Nephron progenitor cell (in vitro differentiated cells): ENCODE data around the gene PDE4D.
"Not testable (repeated sequence)": the region's sequence is repeated elsewhere in the genome, so short reads cannot be mapped to it uniquely, and the experiment has no call there.

Source experiments
- DNase-seq: peaks from one replicate; pipeline ENCODE4 v3.0.0; 2021
- H3K27ac Mint-ChIP-seq: 2 replicates; pipeline ENCODE4 v1.8.0; 2021; ENCODE audit warnings: mild to moderate bottlenecking, moderate library complexity, mixed read lengths
- H3K27me3 Mint-ChIP-seq: 2 replicates; pipeline ENCODE4 v1.8.0; 2021; ENCODE audit warnings: mild to moderate bottlenecking, low read depth, mixed read lengths; ENCODE audit not compliant: poor library complexity
- H3K36me3 Mint-ChIP-seq: 2 replicates; pipeline ENCODE4 v1.8.0; 2021; ENCODE audit warnings: low read depth, mixed read lengths
- H3K4me1 Mint-ChIP-seq: 2 replicates; pipeline ENCODE4 v1.8.0; 2021; ENCODE audit warnings: mixed read lengths
- H3K4me3 Mint-ChIP-seq: 2 replicates; pipeline ENCODE4 v1.8.0; 2021; ENCODE audit warnings: mild to moderate bottlenecking, moderate library complexity, mixed read lengths
- H3K9me3 Mint-ChIP-seq: 2 replicates; pipeline ENCODE4 v1.8.0; 2021; ENCODE audit warnings: mild to moderate bottlenecking, moderate library complexity, mixed read lengths
- TF ChIP-seq, protein P1 (sequence below): fragments of 200-600 bp; sonication (generic); IDR thresholded peaks from 2 replicates; pipeline ENCODE4 v1.5.0; 2021; ENCODE audit warnings: antibody characterized with exemption

The PDE4D gene

GRCh38 chr5:59312223-59312622, 581.3 kb downstream of the PDE4D start:
- DNase-seq = no peak
- H3K9me3 Mint-ChIP-seq = peaks cover 24% of the 10 kb centered on the region
- peaks cover 56% of the 10 kb centered on the region for H3K4me1 Mint-ChIP-seq
- H3K36me3 Mint-ChIP-seq = peaks cover 23% of the 10 kb centered on the region
- no peak overlapping the region for H3K4me3 Mint-ChIP-seq
- H3K27ac Mint-ChIP-seq = peak overlapping the region; percentile 26
- H3K27me3 Mint-ChIP-seq = no peaks in the 10 kb centered on the region
- TF ChIP-seq, protein P1, sequence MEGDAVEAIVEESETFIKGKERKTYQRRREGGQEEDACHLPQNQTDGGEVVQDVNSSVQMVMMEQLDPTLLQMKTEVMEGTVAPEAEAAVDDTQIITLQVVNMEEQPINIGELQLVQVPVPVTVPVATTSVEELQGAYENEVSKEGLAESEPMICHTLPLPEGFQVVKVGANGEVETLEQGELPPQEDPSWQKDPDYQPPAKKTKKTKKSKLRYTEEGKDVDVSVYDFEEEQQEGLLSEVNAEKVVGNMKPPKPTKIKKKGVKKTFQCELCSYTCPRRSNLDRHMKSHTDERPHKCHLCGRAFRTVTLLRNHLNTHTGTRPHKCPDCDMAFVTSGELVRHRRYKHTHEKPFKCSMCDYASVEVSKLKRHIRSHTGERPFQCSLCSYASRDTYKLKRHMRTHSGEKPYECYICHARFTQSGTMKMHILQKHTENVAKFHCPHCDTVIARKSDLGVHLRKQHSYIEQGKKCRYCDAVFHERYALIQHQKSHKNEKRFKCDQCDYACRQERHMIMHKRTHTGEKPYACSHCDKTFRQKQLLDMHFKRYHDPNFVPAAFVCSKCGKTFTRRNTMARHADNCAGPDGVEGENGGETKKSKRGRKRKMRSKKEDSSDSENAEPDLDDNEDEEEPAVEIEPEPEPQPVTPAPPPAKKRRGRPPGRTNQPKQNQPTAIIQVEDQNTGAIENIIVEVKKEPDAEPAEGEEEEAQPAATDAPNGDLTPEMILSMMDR = no peak

DNA sequence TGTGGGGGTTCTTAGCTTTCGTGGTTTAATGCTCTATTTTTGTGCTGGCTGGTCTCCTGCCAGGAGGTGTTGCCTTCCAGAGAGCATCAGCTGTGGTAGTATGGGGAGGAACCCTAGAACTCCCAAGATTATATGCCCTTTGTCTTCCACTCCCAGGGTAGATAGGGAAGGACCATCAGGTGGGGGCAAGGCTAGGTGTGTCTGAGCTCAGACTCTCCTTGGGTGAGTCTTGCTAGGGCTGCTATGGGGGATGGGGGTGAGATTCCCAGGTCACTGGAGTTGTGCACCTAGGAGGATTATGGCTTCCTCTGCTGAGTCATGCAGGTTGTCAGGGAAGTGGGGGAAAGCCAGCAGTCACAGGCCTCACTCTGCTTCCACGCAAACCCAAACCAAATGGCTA, 584.8 kb downstream of the PDE4D start:
- Mint-ChIP-seq H3K36me3 (peaks cover 49% of the 10 kb centered on the region), H3K4me1 (peaks cover 33% of the 10 kb centered on the region), H3K9me3 (peaks cover 52% of the 10 kb centered on the region)
- H3K27me3 Mint-ChIP-seq, DNase-seq, H3K27ac Mint-ChIP-seq, H3K4me3 Mint-ChIP-seq: not testable (repeated sequence)

GRCh38 chr5:59303289-59303716, 590.2 kb downstream of the PDE4D start:
- Mint-ChIP-seq H3K9me3 (peaks cover 55% of the 10 kb centered on the region), H3K36me3 (peaks cover 51% of the 10 kb centered on the region), H3K27ac (peak overlapping the region; percentile 91), H3K4me1 (peaks cover 50% of the 10 kb centered on the region)
- not testable (repeated sequence) for H3K27me3 Mint-ChIP-seq, DNase-seq, H3K4me3 Mint-ChIP-seq

DNA sequence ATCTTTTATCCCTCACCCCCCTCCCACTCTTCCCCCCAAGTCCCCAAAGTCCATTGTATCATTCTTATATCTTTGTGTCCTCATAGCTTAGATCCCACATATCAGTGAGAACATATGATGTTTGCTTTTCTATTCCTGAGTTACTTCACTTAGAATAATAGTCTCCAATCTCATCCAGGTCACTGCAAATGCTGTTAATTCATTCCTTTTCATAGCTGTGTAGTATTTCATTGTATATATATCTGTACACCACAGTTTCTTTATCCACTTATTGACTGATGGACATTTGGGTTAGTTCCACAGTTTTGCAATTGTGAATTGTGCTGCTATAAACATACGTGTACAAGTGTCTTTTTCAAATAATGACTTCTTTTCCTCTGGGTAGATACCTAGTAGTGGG, 591.0 kb downstream of the PDE4D start:
- H3K27me3 Mint-ChIP-seq, H3K4me3 Mint-ChIP-seq, DNase-seq, H3K27ac Mint-ChIP-seq: not testable (repeated sequence)
- H3K4me1 Mint-ChIP-seq = peaks cover 57% of the 10 kb centered on the region
- peaks cover 52% of the 10 kb centered on the region for H3K9me3 Mint-ChIP-seq
- peaks cover 50% of the 10 kb centered on the region for H3K36me3 Mint-ChIP-seq

GRCh38 chr5:59301727-59302126, 591.8 kb downstream of the PDE4D start:
- Mint-ChIP-seq H3K27me3 (no peaks in the 10 kb centered on the region), H3K9me3 (peaks cover 52% of the 10 kb centered on the region)

DNA sequence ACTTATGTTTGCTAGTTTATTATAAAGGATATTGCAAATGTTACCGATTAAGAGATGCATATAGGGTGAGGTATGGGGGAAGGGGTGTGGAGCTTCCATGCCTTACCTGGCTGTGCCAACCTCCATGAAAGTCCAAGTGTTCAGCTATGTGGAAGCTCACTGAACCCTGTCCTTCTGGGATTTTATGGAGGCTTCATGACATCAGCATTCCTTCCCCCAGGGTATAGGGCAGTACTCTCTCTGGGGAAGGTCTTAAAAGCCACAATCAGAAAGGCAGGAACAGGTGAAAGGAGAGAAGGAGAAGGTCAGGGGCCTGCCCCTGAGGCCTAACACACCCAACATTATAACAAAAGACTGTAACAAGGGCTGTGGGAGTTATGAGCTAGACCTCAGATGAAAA, 592.6 kb downstream of the PDE4D start:
- H3K36me3 Mint-ChIP-seq = peaks cover 44% of the 10 kb centered on the region
- H3K27ac Mint-ChIP-seq = peak overlapping the region; percentile 88
- no peak for DNase-seq
- no peaks in the 10 kb centered on the region for H3K27me3 Mint-ChIP-seq
- peak overlapping the region; percentile 13 for H3K4me3 Mint-ChIP-seq
- H3K4me1 Mint-ChIP-seq = peaks cover 68% of the 10 kb centered on the region
- peaks cover 46% of the 10 kb centered on the region for H3K9me3 Mint-ChIP-seq
- TF ChIP-seq, protein P1 = no peak

More at GRCh38 chr5:59301727-59302126, 591.8 kb downstream of the PDE4D start:
- Mint-ChIP-seq H3K36me3 (peaks cover 50% of the 10 kb centered on the region), H3K27ac (peak overlapping the region; percentile 88), H3K4me1 (peaks cover 64% of the 10 kb centered on the region), H3K4me3 (no peak overlapping the region)
- TF ChIP-seq, protein P1 = no peak
- no peak for DNase-seq

- TF ChIP-seq, protein P1 = no peak
- Mint-ChIP-seq H3K36me3 (peaks cover 25% of the 10 kb centered on the region), H3K9me3 (peaks cover 26% of the 10 kb centered on the region), H3K27me3 (no peaks in the 10 kb centered on the region), H3K4me1 (peaks cover 68% of the 10 kb centered on the region), H3K27ac (peak overlapping the region; percentile 65), H3K4me3 (no peak overlapping the region)
- DNase-seq = no peak
Observed at GRCh38 chr5:59299006-59299405, 594.5 kb downstream of the PDE4D start.
